Measurements from ENCODE around the gene RAB40AL.

DNA sequence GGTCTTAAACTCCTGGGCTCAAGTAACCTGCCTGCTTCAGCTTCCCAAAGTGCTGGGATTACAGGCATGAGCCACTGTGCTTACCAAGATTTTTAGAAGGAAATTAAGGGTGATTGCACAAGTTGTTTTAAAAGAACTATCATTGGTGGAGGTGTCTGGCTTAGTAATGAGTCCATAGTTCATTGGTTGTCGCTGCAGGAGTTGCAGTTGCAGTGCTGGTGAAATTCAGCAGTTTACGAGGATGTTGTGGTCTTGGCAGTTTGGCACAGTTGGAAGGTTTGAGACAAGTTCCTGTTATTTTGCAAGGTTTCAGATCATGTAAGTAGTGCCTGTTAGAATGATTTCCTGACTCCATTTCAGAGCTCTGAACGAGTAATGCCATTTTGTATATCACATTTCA lies 48.1 kb downstream of the RAB40AL start:
- TF ChIP-seq, protein P1, sequence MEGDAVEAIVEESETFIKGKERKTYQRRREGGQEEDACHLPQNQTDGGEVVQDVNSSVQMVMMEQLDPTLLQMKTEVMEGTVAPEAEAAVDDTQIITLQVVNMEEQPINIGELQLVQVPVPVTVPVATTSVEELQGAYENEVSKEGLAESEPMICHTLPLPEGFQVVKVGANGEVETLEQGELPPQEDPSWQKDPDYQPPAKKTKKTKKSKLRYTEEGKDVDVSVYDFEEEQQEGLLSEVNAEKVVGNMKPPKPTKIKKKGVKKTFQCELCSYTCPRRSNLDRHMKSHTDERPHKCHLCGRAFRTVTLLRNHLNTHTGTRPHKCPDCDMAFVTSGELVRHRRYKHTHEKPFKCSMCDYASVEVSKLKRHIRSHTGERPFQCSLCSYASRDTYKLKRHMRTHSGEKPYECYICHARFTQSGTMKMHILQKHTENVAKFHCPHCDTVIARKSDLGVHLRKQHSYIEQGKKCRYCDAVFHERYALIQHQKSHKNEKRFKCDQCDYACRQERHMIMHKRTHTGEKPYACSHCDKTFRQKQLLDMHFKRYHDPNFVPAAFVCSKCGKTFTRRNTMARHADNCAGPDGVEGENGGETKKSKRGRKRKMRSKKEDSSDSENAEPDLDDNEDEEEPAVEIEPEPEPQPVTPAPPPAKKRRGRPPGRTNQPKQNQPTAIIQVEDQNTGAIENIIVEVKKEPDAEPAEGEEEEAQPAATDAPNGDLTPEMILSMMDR (IDR thresholded peaks at IDR 0.05; ENCODE audit: low read depth, low read length): no peak
- TF ChIP-seq MYC (IDR thresholded peaks at IDR 0.05; ENCODE audit: low read depth, low read length) (peak; percentile 54; the same call in 1 of the 2 replicates), POLR2A (IDR thresholded peaks at IDR 0.05; ENCODE audit: extremely low read depth, insufficient read length) (peak; percentile 11)
- TF ChIP-seq, protein P2, sequence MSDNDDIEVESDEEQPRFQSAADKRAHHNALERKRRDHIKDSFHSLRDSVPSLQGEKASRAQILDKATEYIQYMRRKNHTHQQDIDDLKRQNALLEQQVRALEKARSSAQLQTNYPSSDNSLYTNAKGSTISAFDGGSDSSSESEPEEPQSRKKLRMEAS (IDR thresholded peaks at IDR 0.05; ENCODE audit: low read depth, low read length): no peak; the same call in 1 of the 2 replicates

All from NB4 (cell line).